BJ (cell line): Measurements from ENCODE around the gene ACTG2. TPM values are rescaled to one million over a fixed set of nuclear protein-coding genes. Genes with fewer than 3 reads are reported as not detected.

ENCODE experiments used
- CTCF ChIA-PET: fragments of 350-600 bp; formaldehyde crosslinking; extraction: SDS; loops from one replicate; lab custom pipeline; 2021; ENCODE audit warnings: antibody characterized with exemption, inconsistent platforms; lab: Yijun Ruan, JAX
- POLR2A ChIA-PET: fragments of 300-600 bp; sonication (Branson Sonifier 250); formaldehyde crosslinking; extraction: SDS; loops from one replicate; lab custom pipeline; 2021; ENCODE audit warnings: antibody characterized with exemption; lab: Charles Lee
- DNase-seq: peaks from one replicate; pipeline ENCODE4 v3.0.0-alpha.2; 2011; ENCODE audit warnings: low read depth
- H3K27me3 ChIP-seq: 2 replicates; pipeline ENCODE4 v1.6.0; 2011; ENCODE audit warnings: low read length; ENCODE audit not compliant: control insufficient read depth, insufficient read depth
- H3K36me3 ChIP-seq: 2 replicates; pipeline ENCODE4 v1.5.1; 2011; ENCODE audit warnings: low read length; ENCODE audit not compliant: control insufficient read depth, insufficient read depth
- H3K4me3 ChIP-seq: 2 replicates; pipeline ENCODE4 v1.5.1; 2011; ENCODE audit warnings: low read depth, mild to moderate bottlenecking, control low read depth, low read length
- polyA plus RNA-seq: library from polyadenylated mRNA; depleted of rRNA; stranded (reverse); fragments of >200 nt; gene quantifications from 2 replicates; pipeline ENCODE4 v1.2.3, GENCODE V29; 2011
- TF ChIP-seq, protein P1 (sequence below): IDR thresholded peaks from 2 replicates; pipeline ENCODE4 v1.5.1; 2011; ENCODE audit warnings: low read depth, mild to moderate bottlenecking, control low read depth, inconsistent platforms, low read length, moderate library complexity; ENCODE audit not compliant: insufficient read depth

Gene ACTG2
- polyA plus RNA-seq, 1 experiment, result 81.3 TPM

DNA sequence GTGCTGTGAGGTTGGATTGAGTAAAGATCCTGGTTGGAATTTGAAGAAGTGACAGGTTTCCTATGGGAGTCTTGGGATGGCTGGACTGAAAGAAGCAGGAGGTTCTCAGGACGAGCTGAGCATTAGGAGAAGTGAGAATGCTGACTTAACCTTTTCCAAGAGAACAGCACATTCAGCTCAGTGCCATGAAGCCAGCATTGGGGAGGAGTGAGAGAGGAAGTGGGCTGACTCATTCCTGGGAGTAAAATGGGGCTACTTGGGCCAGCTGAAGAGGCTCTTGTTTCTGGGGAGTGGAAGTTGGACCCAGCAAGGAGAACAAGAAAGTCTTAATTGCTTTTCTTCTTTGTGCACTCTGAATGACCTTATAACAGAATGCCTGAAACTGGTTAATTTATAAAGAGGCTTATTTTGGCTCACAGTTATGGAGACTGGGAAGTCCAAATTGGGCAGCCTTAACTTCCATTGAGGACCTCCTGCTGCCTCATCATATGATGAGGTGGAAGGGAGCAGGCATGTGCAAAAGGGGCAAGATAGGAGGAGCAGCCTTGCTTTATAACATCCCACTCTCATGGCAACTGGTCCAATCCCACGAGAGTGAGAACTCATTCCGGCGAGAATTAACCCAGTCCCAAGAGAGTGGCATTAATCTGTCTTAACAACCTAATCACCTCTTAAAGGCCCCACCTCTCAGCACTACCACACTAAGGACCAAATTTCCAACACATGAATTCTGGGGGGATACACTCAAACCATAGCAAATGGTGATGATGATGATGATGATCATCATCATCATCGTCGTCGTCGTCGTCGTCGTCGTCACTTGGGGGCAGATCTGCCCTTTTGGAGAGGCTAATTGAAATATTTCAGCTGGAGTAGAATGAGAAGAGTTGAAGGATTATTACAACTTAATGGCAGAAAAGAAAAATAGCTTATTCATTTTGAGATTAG lies 60.0 kb downstream of the ACTG2 start:
- H3K4me3 ChIP-seq, result no peak overlapping the region
- TF ChIP-seq, protein P1, sequence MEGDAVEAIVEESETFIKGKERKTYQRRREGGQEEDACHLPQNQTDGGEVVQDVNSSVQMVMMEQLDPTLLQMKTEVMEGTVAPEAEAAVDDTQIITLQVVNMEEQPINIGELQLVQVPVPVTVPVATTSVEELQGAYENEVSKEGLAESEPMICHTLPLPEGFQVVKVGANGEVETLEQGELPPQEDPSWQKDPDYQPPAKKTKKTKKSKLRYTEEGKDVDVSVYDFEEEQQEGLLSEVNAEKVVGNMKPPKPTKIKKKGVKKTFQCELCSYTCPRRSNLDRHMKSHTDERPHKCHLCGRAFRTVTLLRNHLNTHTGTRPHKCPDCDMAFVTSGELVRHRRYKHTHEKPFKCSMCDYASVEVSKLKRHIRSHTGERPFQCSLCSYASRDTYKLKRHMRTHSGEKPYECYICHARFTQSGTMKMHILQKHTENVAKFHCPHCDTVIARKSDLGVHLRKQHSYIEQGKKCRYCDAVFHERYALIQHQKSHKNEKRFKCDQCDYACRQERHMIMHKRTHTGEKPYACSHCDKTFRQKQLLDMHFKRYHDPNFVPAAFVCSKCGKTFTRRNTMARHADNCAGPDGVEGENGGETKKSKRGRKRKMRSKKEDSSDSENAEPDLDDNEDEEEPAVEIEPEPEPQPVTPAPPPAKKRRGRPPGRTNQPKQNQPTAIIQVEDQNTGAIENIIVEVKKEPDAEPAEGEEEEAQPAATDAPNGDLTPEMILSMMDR, result no peak
- no peaks in the 10 kb centered on the region for H3K27me3 ChIP-seq
- DNase-seq, result no peak
- H3K36me3 ChIP-seq, result peaks cover 30% of the 10 kb centered on the region
- ChIA-PET POLR2A (no interaction called here), CTCF (no interaction called here)

DNA sequence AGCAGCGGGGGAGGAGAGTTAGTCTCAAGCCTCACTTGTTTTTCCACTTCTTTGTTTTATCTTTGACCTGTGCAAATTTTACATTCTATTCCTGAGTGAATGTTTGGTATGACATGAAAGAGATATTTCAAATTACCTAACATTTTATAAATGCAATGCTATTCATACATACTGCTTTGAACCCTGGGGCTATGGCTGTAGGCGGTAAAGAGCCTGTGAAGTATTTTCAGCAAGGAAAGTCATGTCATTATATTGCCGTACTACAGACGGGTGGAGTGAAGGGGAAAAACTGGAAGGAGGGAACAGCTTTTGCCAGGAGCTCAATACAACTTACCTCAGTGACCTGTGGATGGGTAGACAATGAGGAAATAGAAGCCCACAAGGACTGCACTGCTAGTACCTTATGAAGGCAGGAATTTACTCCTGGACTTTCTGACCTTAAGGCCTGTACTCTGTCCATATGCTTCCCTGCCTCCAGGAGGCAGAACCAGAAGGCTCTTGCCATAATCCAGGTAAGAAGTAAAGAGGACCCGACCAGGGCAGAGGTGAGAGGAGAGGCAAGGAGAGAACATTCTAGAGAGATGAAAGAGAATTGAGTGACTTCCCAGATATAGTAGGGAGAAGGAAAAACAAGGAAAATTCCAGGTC lies 63.5 kb downstream of the ACTG2 start:
- Histone ChIP-seq H3K4me3 (no peak overlapping the region), H3K27me3 (no peaks in the 10 kb centered on the region), H3K36me3 (peaks cover 18% of the 10 kb centered on the region)
- POLR2A ChIA-PET, result no interaction called here
- TF ChIP-seq, protein P1, result no peak
- no peak for DNase-seq
- CTCF ChIA-PET, result no interaction called here

DNA sequence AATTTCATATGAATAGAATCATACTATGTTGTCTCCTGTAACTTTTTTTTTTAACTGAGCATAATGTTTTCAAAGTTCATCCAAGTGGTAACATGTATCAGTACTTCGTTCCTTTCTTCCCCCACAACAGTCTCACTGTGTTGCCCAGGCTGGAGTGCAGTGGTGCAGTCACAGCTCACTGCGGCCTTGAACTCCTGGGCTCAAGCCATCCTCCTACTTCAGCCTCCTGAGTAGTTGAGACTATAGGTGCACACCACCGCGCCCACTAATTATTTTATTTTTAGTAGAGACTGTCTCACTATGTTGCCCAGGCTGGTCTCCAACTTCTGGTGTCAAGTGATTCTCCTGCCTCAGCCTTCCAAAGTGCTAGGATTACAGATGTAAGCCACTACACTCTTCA lies 68.5 kb downstream of the ACTG2 start:
- ChIA-PET CTCF (no interaction called here), POLR2A (no interaction called here)
- TF ChIP-seq, protein P1, result no peak
- Histone ChIP-seq H3K27me3 (no peaks in the 10 kb centered on the region), H3K4me3 (no peak overlapping the region), H3K36me3 (peaks cover 5% of the 10 kb centered on the region)
- DNase-seq, result no peak

DNA sequence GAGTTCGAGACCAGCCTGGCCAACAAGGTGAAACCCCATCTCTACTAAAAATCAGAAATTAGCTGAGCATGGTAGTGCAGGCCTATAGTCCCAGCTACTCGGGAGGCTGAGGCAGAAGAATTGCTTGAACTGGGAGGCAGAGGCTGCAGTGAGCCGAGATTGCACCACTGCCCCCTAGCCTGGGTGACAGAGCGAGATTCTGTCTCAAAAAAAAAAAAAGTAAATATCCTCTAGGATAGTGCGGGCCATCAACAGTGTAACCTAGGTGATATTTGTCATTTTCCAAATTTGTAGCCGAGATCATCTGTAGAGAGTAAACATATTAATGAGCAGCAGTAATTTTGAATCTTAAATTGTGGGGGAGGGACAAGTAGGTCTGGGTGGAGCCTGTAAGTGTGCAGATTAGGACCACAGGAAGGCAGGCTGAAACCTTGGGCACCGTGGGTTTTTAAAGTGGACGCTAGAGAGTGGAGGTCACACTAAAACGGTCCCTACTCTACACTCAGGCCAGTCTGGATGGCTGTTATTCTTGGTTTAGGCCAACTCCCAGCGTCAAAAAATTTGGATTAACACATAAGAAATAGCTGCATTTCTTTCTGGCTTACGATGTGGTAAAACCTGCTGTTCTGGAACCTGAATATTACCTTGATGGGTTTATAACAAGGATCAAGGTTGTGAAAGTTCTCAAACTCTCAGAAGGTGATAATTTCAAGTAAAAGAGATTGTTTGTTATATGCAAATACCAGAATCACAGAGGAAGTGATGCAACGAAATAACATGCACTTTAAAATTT lies 69.2 kb downstream of the ACTG2 start:
- H3K4me3 ChIP-seq, result no peak overlapping the region
- H3K36me3 ChIP-seq, result peaks cover 3% of the 10 kb centered on the region
- H3K27me3 ChIP-seq, result no peaks in the 10 kb centered on the region
- TF ChIP-seq, protein P1, result no peak
- POLR2A ChIA-PET, result no interaction called here
- no peak for DNase-seq
- CTCF ChIA-PET, result no interaction called here

DNA sequence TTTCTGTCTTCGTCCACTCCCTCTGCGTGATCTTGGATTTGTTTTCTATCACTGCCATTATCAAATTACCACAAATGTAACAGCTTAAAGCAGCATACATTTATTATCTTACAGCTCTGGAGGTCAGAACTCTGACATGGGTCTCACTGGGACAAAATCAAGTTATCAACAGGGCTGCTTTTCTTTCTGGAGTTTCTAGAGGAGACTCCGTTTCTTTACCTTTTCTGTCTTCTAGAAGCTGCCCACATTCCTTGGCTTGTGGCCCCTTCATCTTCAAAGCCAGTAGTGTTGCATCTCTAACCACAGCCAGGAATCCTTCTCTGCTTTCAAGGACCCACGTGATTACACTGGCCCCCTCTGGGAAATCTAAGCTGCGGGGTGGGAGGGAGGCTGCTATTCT lies 70.0 kb downstream of the ACTG2 start:
- H3K27me3 ChIP-seq, result no peaks in the 10 kb centered on the region
- POLR2A ChIA-PET, result no interaction called here
- CTCF ChIA-PET, result no interaction called here
- peaks cover 2% of the 10 kb centered on the region for H3K36me3 ChIP-seq
- TF ChIP-seq, protein P1, result no peak
- no peak overlapping the region for H3K4me3 ChIP-seq
- no peak for DNase-seq
